HEK293 (cell line): ENCODE measurements around the gene STOX1.

ENCODE experiments used
- GFI1B ChIP-seq: fragments of 450-650 bp; formaldehyde crosslinking; IDR thresholded peaks from 2 replicates; pipeline ENCODE4 v1.5.1; 2016; ENCODE audit warnings: missing biosample characterization, missing genetic modification characterization
- GLIS2 ChIP-seq: fragments of 450-650 bp; formaldehyde crosslinking; IDR thresholded peaks from 2 replicates; pipeline ENCODE4 v1.5.1; 2016; ENCODE audit warnings: missing biosample characterization, missing genetic modification characterization
- HOXA7 ChIP-seq: sonication (generic); formaldehyde crosslinking; IDR thresholded peaks from 2 replicates; pipeline ENCODE4 v1.8.1; 2022; ENCODE audit warnings: missing genetic modification reagents, borderline replicate concordance
- KLF1 ChIP-seq: fragments of 450-650 bp; formaldehyde crosslinking; IDR thresholded peaks from 2 replicates; pipeline ENCODE4 v1.5.1; 2016; ENCODE audit warnings: missing biosample characterization, missing genetic modification characterization
- MEIS1 ChIP-seq: sonication (generic); formaldehyde crosslinking; IDR thresholded peaks from 2 replicates; pipeline ENCODE4 v1.8.1; 2022; ENCODE audit warnings: missing genetic modification reagents, mild to moderate bottlenecking, borderline replicate concordance
- OSR2 ChIP-seq: fragments of 450-650 bp; formaldehyde crosslinking; IDR thresholded peaks from 2 replicates; pipeline ENCODE4 v1.5.1; 2016; ENCODE audit warnings: missing biosample characterization, missing genetic modification characterization
- REPIN1 ChIP-seq: fragments of 450-650 bp; formaldehyde crosslinking; IDR thresholded peaks from 2 replicates; pipeline ENCODE4 v1.5.1; 2017; ENCODE audit warnings: missing biosample characterization, missing genetic modification characterization, low read depth
- TCF7L2 ChIP-seq: IDR thresholded peaks from 2 replicates; pipeline ENCODE4 v1.6.1; 2011; ENCODE audit warnings: low read depth, mild to moderate bottlenecking, inconsistent platforms, low read length, moderate library complexity, borderline replicate concordance
- WT1 ChIP-seq: fragments of 450-650 bp; formaldehyde crosslinking; IDR thresholded peaks from 2 replicates; pipeline ENCODE4 v1.5.1; 2016; ENCODE audit warnings: missing biosample characterization, missing genetic modification characterization
- ZBTB17 ChIP-seq: fragments of 450-650 bp; formaldehyde crosslinking; IDR thresholded peaks from 2 replicates; pipeline ENCODE4 v1.5.1; 2016; ENCODE audit warnings: missing biosample characterization, missing genetic modification characterization
- ZBTB20 ChIP-seq: fragments of 450-650 bp; formaldehyde crosslinking; IDR thresholded peaks from 2 replicates; pipeline ENCODE4 v1.5.1; 2016; ENCODE audit warnings: missing biosample characterization, missing genetic modification characterization
- ZEB2 ChIP-seq: fragments of 450-650 bp; formaldehyde crosslinking; IDR thresholded peaks from 2 replicates; pipeline ENCODE4 v1.5.1; 2016; ENCODE audit warnings: missing biosample characterization, missing genetic modification characterization
- ZNF10 ChIP-seq: fragments of 450-650 bp; formaldehyde crosslinking; IDR thresholded peaks from 2 replicates; pipeline ENCODE4 v1.5.1; 2017; ENCODE audit warnings: missing biosample characterization, missing genetic modification characterization
- ZNF169 ChIP-seq: fragments of 450-650 bp; formaldehyde crosslinking; IDR thresholded peaks from 2 replicates; pipeline ENCODE4 v1.5.1; 2016; ENCODE audit warnings: missing biosample characterization, missing genetic modification characterization
- ZNF175 ChIP-seq: fragments of 450-650 bp; formaldehyde crosslinking; IDR thresholded peaks from 2 replicates; pipeline ENCODE4 v1.5.1; 2016; ENCODE audit warnings: missing biosample characterization, missing genetic modification characterization
- ZNF19 ChIP-seq: fragments of 450-650 bp; formaldehyde crosslinking; IDR thresholded peaks from 2 replicates; pipeline ENCODE4; 2016; ENCODE audit warnings: missing biosample characterization, missing genetic modification characterization, low read depth
- ZNF202 ChIP-seq: fragments of 450-650 bp; formaldehyde crosslinking; IDR thresholded peaks from 2 replicates; pipeline ENCODE4 v1.5.1; 2016; ENCODE audit warnings: missing biosample characterization, missing genetic modification characterization, borderline replicate concordance
- ZNF23 ChIP-seq: fragments of 450-650 bp; formaldehyde crosslinking; IDR thresholded peaks from 2 replicates; pipeline ENCODE4 v1.5.1; 2016; ENCODE audit warnings: missing biosample characterization, missing genetic modification characterization, borderline replicate concordance
- ZNF24 ChIP-seq: fragments of 450-650 bp; formaldehyde crosslinking; IDR thresholded peaks from 2 replicates; pipeline ENCODE4 v1.5.1; 2016; ENCODE audit warnings: missing biosample characterization, missing genetic modification characterization
- ZNF26 ChIP-seq: fragments of 450-650 bp; formaldehyde crosslinking; IDR thresholded peaks from 2 replicates; pipeline ENCODE4 v1.5.1; 2016; ENCODE audit warnings: missing biosample characterization, missing genetic modification characterization
- ZNF280D ChIP-seq: fragments of 450-650 bp; formaldehyde crosslinking; IDR thresholded peaks from 2 replicates; pipeline ENCODE4 v1.5.1; 2016; ENCODE audit warnings: missing biosample characterization, missing genetic modification characterization
- ZNF449 ChIP-seq: fragments of 450-650 bp; formaldehyde crosslinking; IDR thresholded peaks from 2 replicates; pipeline ENCODE4 v1.5.1; 2017; ENCODE audit warnings: missing biosample characterization, mild to moderate bottlenecking, missing genetic modification characterization, moderate library complexity
- ZNF473 ChIP-seq: fragments of 450-650 bp; formaldehyde crosslinking; IDR thresholded peaks from 2 replicates; pipeline ENCODE4 v1.5.1; 2017; ENCODE audit warnings: missing biosample characterization, missing genetic modification characterization
- ZNF521 ChIP-seq: fragments of 450-650 bp; formaldehyde crosslinking; IDR thresholded peaks from 2 replicates; pipeline ENCODE4 v1.5.1; 2017; ENCODE audit warnings: missing biosample characterization, mild to moderate bottlenecking, missing genetic modification characterization
- ZNF529 ChIP-seq: fragments of 450-650 bp; formaldehyde crosslinking; IDR thresholded peaks from 2 replicates; pipeline ENCODE4 v1.5.1; 2017; ENCODE audit warnings: missing genetic modification characterization, missing biosample characterization; ENCODE audit not compliant: insufficient replicate concordance
- ZNF548 ChIP-seq: fragments of 450-650 bp; formaldehyde crosslinking; IDR thresholded peaks from 2 replicates; pipeline ENCODE4 v1.5.1; 2016; ENCODE audit warnings: missing biosample characterization, missing genetic modification characterization
- ZNF596 ChIP-seq: fragments of 450-650 bp; IDR thresholded peaks from 2 replicates; pipeline ENCODE4 v1.5.0; 2018; ENCODE audit warnings: missing biosample characterization, mild to moderate bottlenecking, missing genetic modification characterization, moderate library complexity
- ZNF639 ChIP-seq: fragments of 450-650 bp; formaldehyde crosslinking; IDR thresholded peaks from 2 replicates; pipeline ENCODE4 v1.5.1; 2016; ENCODE audit warnings: missing biosample characterization, missing genetic modification characterization
- ZNF645 ChIP-seq: fragments of 450-650 bp; formaldehyde crosslinking; IDR thresholded peaks from 2 replicates; pipeline ENCODE4; 2016; ENCODE audit warnings: missing biosample characterization, missing genetic modification characterization
- ZNF777 ChIP-seq: fragments of 450-650 bp; formaldehyde crosslinking; IDR thresholded peaks from 2 replicates; pipeline ENCODE4 v1.5.1; 2017; ENCODE audit warnings: missing biosample characterization, missing genetic modification characterization, borderline replicate concordance
- ZNF785 ChIP-seq: fragments of 450-650 bp; formaldehyde crosslinking; IDR thresholded peaks from 2 replicates; pipeline ENCODE4 v1.5.1; 2016; ENCODE audit warnings: missing biosample characterization, missing genetic modification characterization
- ZNF830 ChIP-seq: fragments of 450-650 bp; IDR thresholded peaks from 2 replicates; pipeline ENCODE4 v1.5.0; 2018; ENCODE audit warnings: missing biosample characterization, missing genetic modification characterization, low read depth, mild to moderate bottlenecking, moderate library complexity
- ZSCAN23 ChIP-seq: fragments of 450-650 bp; formaldehyde crosslinking; IDR thresholded peaks from 2 replicates; pipeline ENCODE4 v1.5.1; 2016; ENCODE audit warnings: missing biosample characterization, missing genetic modification characterization

The STOX1 gene

GRCh38 chr10:68826764-68827591 lies at the start of gene STOX1 (continued):
- TF ChIP-seq ZSCAN23 (tag by site-specific recombination) (no peak), ZNF639 (tag by site-specific recombination) (no peak), ZNF785 (tag by site-specific recombination) (no peak), ZNF19 (tag by site-specific recombination) (no peak), ZBTB20 (tag by site-specific recombination) (peak; percentile 76), ZNF529 (no peak), ZNF596 (tag by site-specific recombination) (no peak), REPIN1 (tag by site-specific recombination) (no peak), TCF7L2 (no peak), ZBTB17 (tag by site-specific recombination) (peak; percentile 79), ZNF830 (tag by site-specific recombination) (no peak), GLIS2 (tag by site-specific recombination) (no peak; the same call in 1 of the 2 replicates), KLF1 (tag by site-specific recombination) (peak; percentile 44), ZNF645 (tag by site-specific recombination) (no peak), ZNF548 (tag by site-specific recombination) (no peak), OSR2 (tag by site-specific recombination) (no peak), ZNF23 (tag by site-specific recombination) (no peak), ZNF280D (no peak), ZNF777 (no peak), ZNF175 (no peak), GFI1B (tag by site-specific recombination) (no peak), ZEB2 (tag by site-specific recombination) (peak; percentile 73), ZNF449 (no peak), MEIS1 (no peak), ZNF521 (tag by site-specific recombination) (no peak), ZNF26 (tag by site-specific recombination) (no peak), ZNF202 (no peak), WT1 (tag by site-specific recombination) (peak; percentile 28; the same call in 1 of the 2 replicates), ZNF169 (tag by site-specific recombination) (no peak), ZNF24 (0 out of 2 replicates have a peak, but pooled peaks have one; percentile 55), ZNF473 (tag by site-specific recombination) (no peak), ZNF10 (tag by site-specific recombination) (no peak), HOXA7 (CRISPR knock-in tag) (no peak)
